Measurements from ENCODE around the gene ERICH3. TPM values are rescaled to one million over a fixed set of nuclear protein-coding genes. Genes with fewer than 3 reads are reported as not detected.

Gene ERICH3
- polyA plus RNA-seq, 4 donors, result 0.45 to 0.53 (median 0.49) TPM

Other genes with a start within 250 kb of the ERICH3 start
- under 1 TPM in 1 of 4 donors, not detected in 3; 0.04 TPM for gene LRRC53, start 161.2 kb downstream of the ERICH3 start, polyA plus RNA-seq (ENCODE audit: insufficient read length in 4 of 4)
- 100 to 1,000 TPM; 185 to 198 (median 189) TPM for gene CRYZ, start 59.3 kb upstream of the ERICH3 start, polyA plus RNA-seq (ENCODE audit: insufficient read length in 4 of 4)
- gene TYW3, start 59.4 kb upstream of the ERICH3 start, polyA plus RNA-seq (ENCODE audit: insufficient read length in 4 of 4), result 10 to 100 TPM; 32.4 to 35.9 (median 33.2) TPM